Skeletal muscle tissue (tissue), 4 donors: ENCODE results near the gene RBCK1. TPM values are rescaled to one million over a fixed set of nuclear protein-coding genes. Genes with fewer than 3 reads are reported as not detected.

Experiments
- H3K27ac ChIP-seq: one replicate; pipeline ENCODE4 v1.7.0; 2013; ENCODE audit warnings: mild to moderate bottlenecking, low read depth, low read length, inconsistent platforms
- H3K27me3 ChIP-seq, 3 donors: one replicate each; pipeline ENCODE4 v1.7.0; 2013; ENCODE audit warnings: low read length in 3 of 3; ENCODE audit not compliant: control insufficient read depth in 3 of 3, insufficient read depth in 3 of 3
- H3K36me3 ChIP-seq, 3 donors: one replicate each; pipeline ENCODE4 v1.7.0; 2013; ENCODE audit warnings: low read length in 3 of 3; ENCODE audit not compliant: control insufficient read depth in 3 of 3, insufficient read depth in 3 of 3
- H3K4me1 ChIP-seq, 3 donors: one replicate each; pipeline ENCODE4 v1.7.0; 2013; ENCODE audit warnings: low read length in 3 of 3, mild to moderate bottlenecking in 3 of 3; ENCODE audit not compliant: control insufficient read depth in 3 of 3, insufficient read depth in 3 of 3
- H3K4me3 ChIP-seq, 3 donors: one replicate each; pipeline ENCODE4 v1.7.0; 2013; ENCODE audit warnings: low read length in 3 of 3
- H3K9ac ChIP-seq, 3 donors: one replicate each; pipeline ENCODE4 v1.7.0; 2013; ENCODE audit warnings: low read length in 3 of 3, mild to moderate bottlenecking in 3 of 3, moderate library complexity in 2 of 3, low read depth in 1 of 3
- H3K9me3 ChIP-seq, 3 donors: one replicate each; pipeline ENCODE4 v1.7.0; 2013; ENCODE audit warnings: low read length in 3 of 3; ENCODE audit not compliant: control insufficient read depth in 3 of 3
- total RNA-seq: library from RNA; depleted of rRNA; stranded (reverse); fragments of >200 nt; gene quantifications from one replicate; pipeline ENCODE4 v1.2.3, GENCODE V29; 2014
- donor health status: Osteomylitis.

The RBCK1 gene
- total RNA-seq, 1 donor from 2014 or later: 29.2 TPM

- no peak overlapping the region for H3K27ac ChIP-seq
Measured at GRCh38 chr20:417801-418342, 9.8 kb downstream of the RBCK1 start.

GRCh38 chr20:418858-419365 lies 10.8 kb downstream of the RBCK1 start:
- Histone ChIP-seq H3K4me3 (no peak overlapping the region), H3K27me3 (no peaks in the 10 kb centered on the region), H3K9me3 (no peaks in the 10 kb centered on the region), H3K4me1 (peaks cover 3 to 21% (median 11%) of the 10 kb centered on the region in 3 donors), H3K9ac (no peak overlapping the region), H3K27ac (no peak overlapping the region), H3K36me3 (peaks cover 32 to 40% (median 39%) of the 10 kb centered on the region in 3 donors)

More at GRCh38 chr20:417801-418342, 9.8 kb downstream of the RBCK1 start:
- H3K4me3 ChIP-seq: no peak overlapping the region
- peaks cover 31 to 36% (median 32%) of the 10 kb centered on the region in 3 donors for H3K36me3 ChIP-seq
- H3K27me3 ChIP-seq: no peaks in the 10 kb centered on the region
- peak overlapping the region in 1 of 3 donors; percentile 33 for H3K9ac ChIP-seq
- H3K9me3 ChIP-seq: no peaks in the 10 kb centered on the region
- peaks cover 3 to 21% (median 11%) of the 10 kb centered on the region in 3 donors for H3K4me1 ChIP-seq

GRCh38 chr20:419556-420165 lies 11.6 kb downstream of the RBCK1 start:
- Histone ChIP-seq H3K27me3 (no peaks in the 10 kb centered on the region), H3K36me3 (peaks cover 35 to 46% (median 45%) of the 10 kb centered on the region in 3 donors), H3K4me3 (no peak overlapping the region), H3K9me3 (no peaks in the 10 kb centered on the region), H3K9ac (no peak overlapping the region), H3K27ac (no peak overlapping the region), H3K4me1 (peaks cover 3 to 21% (median 11%) of the 10 kb centered on the region in 3 donors)

GRCh38 chr20:420166-420620 lies 12.1 kb downstream of the RBCK1 start:
- Histone ChIP-seq H3K4me3 (no peak overlapping the region), H3K4me1 (peaks cover 3 to 21% (median 11%) of the 10 kb centered on the region in 3 donors), H3K9me3 (no peaks in the 10 kb centered on the region), H3K36me3 (peaks cover 35 to 46% (median 45%) of the 10 kb centered on the region in 3 donors), H3K27ac (no peak overlapping the region), H3K27me3 (no peaks in the 10 kb centered on the region), H3K9ac (no peak overlapping the region)

- H3K27ac ChIP-seq: no peak overlapping the region
- H3K4me1 ChIP-seq: peaks cover 3 to 16% (median 11%) of the 10 kb centered on the region in 3 donors
- no peaks in the 10 kb centered on the region for H3K27me3 ChIP-seq
- H3K9ac ChIP-seq: no peak overlapping the region
- no peaks in the 10 kb centered on the region for H3K9me3 ChIP-seq
- H3K36me3 ChIP-seq: peaks cover 35 to 46% (median 42%) of the 10 kb centered on the region in 3 donors
- H3K4me3 ChIP-seq: no peak overlapping the region
Measured at GRCh38 chr20:420721-421574, 12.8 kb downstream of the RBCK1 start.

- H3K36me3 ChIP-seq: peaks cover 35 to 46% (median 42%) of the 10 kb centered on the region in 3 donors
- no peak overlapping the region for H3K4me3 ChIP-seq
- H3K27ac ChIP-seq: no peak overlapping the region
- no peaks in the 10 kb centered on the region for H3K27me3 ChIP-seq
- no peak overlapping the region for H3K9ac ChIP-seq
- H3K9me3 ChIP-seq: no peaks in the 10 kb centered on the region
- peaks cover 3 to 13% (median 11%) of the 10 kb centered on the region in 3 donors for H3K4me1 ChIP-seq
Measured at GRCh38 chr20:421685-422250, 13.7 kb downstream of the RBCK1 start.

GRCh38 chr20:426566-426965 lies 18.5 kb downstream of the RBCK1 start:
- Histone ChIP-seq H3K36me3 (peaks cover 43 to 64% (median 50%) of the 10 kb centered on the region in 3 donors), H3K27ac (no peak overlapping the region), H3K4me1 (peaks cover 0 to 1% (median 0%) of the 10 kb centered on the region in 3 donors), H3K27me3 (no peaks in the 10 kb centered on the region), H3K9ac (no peak overlapping the region), H3K9me3 (no peaks in the 10 kb centered on the region), H3K4me3 (no peak overlapping the region)

- Histone ChIP-seq H3K27ac (no peak overlapping the region), H3K27me3 (no peaks in the 10 kb centered on the region), H3K9ac (peak overlapping the region in 1 of 3 donors; percentile 8), H3K36me3 (peaks cover 45 to 62% (median 45%) of the 10 kb centered on the region in 3 donors), H3K4me1 (peaks cover 0 to 3% (median 3%) of the 10 kb centered on the region in 3 donors), H3K9me3 (no peaks in the 10 kb centered on the region), H3K4me3 (no peak overlapping the region)
Measured at GRCh38 chr20:427401-427800, 19.3 kb downstream of the RBCK1 start.

GRCh38 chr20:427849-428657 lies 20.0 kb downstream of the RBCK1 start:
- Histone ChIP-seq H3K36me3 (peaks cover 45 to 57% (median 47%) of the 10 kb centered on the region in 3 donors), H3K27me3 (no peaks in the 10 kb centered on the region), H3K9ac (peak overlapping the region in 1 of 3 donors; percentile 8), H3K4me1 (peaks cover 0 to 10% (median 8%) of the 10 kb centered on the region in 3 donors), H3K4me3 (no peak overlapping the region), H3K9me3 (no peaks in the 10 kb centered on the region), H3K27ac (no peak overlapping the region)
